NCI-H748 (cell line): ENCODE data around the gene DYNC1I2.
"Not testable (repeated sequence)": the region's sequence is repeated elsewhere in the genome, so short reads cannot be mapped to it uniquely, and the experiment has no call there.

ENCODE experiments used
- DNase-seq: peaks from one replicate; lab custom pipeline; 2025; ENCODE audit not compliant: unreplicated experiment; lab: John Stamatoyannopoulos, UW

The DYNC1I2 gene

DNA sequence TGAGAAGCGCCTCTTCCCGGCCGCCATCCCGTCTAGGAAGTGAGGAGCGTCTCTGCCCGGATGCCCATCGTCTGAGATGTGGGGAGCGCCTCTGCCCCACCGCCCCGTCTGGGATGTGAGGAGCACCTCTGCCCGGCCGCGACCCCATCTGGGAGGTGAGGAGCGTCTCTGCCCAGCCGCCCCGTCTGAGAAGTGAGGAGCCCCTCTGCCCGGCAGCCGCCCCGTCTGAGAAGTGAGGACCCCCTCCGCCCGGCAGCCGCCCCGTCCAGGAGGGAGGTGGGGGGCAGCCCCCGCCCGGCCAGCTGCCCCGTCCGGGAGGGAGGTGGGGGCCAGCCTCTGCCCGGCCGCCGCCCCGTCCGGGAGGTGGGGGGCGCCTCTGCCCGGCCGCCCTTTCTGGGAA, 87.3 kb downstream of the DYNC1I2 start:
- DNase-seq: not testable (repeated sequence)

DNA sequence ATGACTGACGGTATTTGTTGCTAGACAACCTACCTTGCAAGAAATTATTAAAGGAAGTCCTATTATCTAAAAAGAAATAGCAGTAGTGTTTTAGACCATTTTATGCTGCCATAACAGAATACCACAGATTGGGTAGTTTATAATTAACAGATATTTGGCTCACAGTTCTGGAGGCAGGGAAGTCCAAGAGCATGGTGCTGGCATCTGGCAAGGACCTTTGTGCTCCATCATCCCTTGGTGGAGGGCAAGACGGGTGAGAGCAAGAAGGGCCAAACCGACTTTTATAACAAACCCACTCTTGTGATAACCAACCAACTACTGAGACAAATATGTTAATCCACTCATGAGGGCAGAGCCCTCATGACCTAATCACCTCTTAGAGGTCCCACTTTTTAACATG, 91.2 kb downstream of the DYNC1I2 start:
- DNase-seq: no peak

DNA sequence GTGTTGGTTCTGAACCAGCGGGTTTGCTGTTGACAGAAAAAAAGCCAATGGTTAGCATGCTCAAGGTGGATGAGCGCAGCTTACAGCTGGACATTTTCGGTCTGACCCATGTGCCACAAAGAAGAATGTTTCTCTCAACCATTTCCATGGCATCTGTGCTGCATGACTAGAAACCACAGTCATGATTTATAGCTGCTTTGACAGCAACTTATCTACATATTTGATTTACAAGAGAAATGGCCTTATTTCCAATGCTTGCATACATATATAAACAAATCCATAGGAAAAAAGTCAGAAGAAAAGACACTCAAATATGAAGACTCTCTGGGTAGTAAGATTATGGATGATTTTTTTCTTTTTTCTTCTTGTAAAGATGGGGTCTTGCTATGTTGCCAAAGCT, 98.2 kb downstream of the DYNC1I2 start:
- DNase-seq: no peak

DNA sequence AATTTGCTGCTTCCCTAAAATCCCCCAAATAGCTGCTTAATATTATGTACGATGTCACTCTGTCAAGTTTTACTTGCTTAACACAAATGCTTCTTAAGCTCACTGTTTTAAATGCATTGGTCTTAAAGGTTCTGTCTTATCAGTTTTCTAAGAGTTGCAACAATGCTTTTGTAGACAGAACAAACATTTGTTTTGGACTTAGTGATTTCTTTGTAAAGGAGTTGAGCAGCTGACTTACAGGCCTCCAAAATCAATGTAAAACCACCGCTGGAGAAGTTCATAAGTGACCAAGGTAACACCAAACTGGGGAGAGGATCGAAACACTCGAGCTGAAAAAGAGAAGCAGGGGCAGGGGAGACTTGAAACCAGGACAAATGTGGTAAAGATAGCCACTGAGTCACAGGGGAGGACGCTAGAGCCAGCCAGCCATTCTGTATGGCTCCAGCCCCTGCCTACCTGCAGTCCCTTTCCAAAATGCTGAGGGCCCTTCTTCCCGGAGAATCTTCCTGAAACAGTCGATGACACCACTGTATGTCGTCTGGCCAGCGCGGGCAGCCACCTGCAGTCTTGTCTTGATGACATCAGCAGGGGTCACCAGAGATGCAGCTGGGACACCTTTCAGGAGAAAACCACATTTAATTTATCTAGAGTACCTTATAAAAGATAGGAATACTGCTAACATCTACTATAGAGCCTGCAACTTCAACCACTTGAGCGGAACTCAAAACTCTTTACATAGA, 100.2 kb downstream of the DYNC1I2 start:
- DNase-seq: no peak

DNA sequence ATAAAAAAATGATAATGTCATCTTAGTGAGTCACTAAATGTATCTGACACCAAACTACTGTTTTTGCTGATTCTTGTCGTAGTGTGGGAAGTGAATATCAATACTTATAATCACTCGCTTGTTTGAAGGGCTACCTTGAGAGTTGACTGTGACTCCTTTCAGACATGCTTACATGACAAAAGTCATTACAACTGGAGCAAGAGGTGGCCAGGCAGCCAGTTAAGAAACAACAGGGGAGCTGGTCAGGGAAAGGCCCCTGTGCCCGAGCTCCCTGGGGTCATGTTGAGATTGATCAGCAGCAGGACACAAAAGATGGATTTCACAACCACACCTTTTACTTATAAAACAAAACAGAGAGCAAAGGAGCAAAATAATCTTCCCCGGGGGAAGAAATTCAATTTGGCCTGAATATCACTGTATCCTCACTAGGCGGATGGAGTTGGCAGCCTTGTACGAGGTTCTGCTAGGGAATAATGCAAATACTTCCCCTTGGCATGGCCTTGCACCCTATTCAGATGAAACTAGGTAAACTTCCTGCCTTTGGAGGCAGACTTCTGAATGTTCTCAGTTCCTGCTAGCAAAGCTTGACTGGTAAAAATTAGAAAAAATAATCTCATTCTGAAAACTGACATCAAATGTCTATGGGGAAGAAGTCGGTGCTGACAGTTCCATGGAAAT, 101.2 kb downstream of the DYNC1I2 start:
- DNase-seq: no peak

DNA sequence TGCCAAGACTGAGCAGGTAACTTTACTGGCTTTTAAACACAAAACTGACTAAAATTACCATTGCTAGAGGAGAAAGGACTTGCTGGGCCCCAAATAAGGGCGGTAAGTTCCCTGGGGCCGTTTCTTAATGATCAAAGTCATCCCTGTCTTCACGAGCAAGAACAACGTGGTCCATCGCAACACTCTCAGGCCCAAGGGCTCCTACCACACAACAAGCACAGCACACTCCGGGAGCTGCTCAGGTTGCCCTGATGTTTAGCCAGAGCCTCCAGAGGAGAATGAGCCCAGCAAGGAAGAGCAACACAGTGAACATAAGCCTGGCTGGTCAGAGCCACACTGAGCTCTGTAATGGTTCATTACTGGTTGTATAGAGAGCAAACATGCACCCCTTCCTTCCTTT, 102.7 kb downstream of the DYNC1I2 start:
- DNase-seq: no peak

DNA sequence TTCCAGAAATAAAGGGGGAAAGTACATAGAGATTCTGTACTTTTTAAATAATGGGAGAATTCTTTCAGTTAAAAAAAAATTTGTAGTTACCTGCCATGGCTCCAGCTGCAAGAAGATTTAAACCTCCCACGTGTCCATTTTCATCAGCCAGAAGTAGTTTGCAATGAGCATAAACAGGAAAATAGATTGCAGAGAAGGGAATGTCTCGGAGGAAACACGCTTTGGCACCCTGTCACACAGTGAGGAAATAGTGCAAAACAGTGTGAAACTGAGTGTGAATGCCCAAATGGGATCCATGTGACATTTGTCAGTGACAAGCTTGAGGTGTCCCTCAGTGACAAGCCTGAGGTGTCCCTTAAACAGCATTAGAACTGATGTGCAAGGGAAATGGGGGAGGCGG, 104.1 kb downstream of the DYNC1I2 start:
- no peak for DNase-seq

DNA sequence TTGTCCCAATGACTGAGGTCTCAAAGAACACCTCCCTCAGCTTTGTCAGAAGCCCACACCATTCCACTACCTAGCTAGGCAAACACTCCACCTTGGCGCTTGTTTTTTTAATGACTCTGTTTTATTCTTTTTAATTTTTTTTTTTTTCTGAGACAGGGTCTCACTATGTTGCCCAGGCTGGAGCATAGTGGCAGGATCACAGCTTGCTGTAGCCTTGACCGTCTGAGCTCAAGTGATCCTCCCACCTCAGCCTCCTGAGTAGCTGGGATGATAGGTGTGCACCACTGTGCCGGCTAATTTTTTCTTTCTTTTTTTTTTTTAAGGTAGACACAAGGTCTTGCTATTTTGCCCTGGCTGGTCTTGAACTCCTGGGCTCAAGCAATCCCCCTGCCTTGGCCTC, 104.9 kb downstream of the DYNC1I2 start:
- no peak for DNase-seq

DNA sequence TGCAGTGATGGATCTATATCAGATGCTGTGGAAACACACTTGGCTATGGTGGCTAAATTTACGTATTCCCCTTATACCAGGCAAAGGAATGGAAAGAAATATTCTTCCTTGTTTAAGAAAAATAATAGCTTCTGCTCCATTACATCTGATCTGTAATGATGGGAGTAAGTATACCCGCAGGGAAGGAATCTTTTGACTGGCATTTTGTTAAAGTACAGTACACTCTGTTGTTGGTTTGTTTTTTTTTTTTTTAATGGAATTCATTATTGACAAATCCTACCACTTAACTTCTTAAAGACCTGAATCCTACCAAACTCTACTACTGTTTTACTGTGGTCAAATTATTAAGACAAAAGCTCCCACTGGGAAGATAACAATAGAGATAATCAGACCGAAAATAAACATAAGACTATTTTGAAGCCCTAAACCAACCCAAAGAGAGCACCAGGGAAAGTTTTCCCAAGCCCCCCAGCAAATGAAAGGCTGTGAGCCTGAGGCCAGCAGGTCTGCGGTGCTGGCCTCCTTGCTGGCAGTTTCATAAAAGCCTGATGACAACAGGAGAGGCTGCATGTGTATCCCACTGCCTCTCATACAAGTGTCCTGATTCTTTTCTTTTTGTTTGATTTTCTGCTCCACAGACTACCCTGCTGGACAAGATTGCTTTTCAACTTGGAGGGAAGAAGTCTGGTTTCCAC, 105.8 kb downstream of the DYNC1I2 start:
- DNase-seq: no peak

DNA sequence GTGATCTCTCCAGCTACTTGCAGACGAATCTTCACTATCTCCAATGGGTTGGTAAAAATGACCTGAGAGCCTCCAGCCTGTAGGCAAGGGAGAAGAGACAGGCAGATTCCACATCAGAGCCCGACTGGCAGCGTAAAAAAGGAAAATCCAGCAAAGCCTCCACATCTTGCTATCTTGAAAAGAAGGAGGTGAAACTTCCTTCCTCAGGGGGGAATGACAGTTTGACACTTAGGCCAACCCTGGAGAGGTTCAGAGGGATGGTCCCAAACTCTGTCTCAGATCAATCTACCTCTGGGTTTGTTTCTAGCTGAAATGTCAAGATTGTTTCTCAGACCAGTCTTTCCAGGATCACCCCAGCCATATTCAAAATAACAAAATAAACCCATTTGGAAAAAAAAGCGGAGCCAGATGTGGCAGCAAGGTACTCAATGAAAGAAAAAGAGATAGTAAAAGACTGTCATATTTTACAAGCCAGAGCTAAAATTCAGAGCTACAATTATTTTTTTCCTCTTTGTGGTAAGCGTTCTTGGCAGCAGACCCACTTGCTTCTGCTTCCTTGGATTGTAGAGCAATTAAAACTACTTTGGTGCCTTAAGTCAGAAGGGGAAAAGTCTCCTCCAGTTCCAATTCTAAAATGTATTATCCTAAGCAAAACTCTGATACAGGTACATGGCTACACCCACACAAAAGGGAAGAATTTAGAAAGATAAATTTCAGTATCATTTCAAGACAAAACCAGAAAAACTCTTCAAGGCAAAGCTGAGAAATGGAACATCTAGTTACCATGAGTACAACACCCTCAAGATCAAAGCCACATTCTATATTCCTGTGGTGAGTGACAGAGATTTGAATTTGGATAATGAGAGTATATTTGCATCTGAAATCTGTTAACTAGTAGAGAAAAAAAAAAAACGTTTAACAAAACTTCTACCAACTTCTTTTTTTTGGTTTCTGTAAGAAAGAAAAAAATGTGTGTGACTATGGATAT, 106.7 kb downstream of the DYNC1I2 start:
- DNase-seq: no peak

DNA sequence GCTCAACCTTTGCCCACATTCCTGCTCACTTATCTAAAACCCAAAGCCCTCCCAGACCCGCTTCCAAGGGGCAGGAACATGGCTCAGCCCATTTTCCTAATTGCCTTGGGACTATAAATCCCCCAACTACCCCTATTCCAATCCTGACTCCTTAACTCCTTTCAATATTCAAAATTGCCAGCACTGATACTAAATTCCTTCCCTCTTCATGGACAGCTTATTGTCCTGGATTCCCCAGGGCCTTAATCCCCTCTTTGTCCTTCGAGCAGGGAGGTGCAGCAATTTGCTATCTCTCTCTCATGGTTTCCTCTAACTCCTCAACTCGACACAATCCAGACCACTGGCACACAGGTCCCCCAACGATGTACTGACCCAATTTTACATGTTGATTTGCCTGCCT, 107.6 kb downstream of the DYNC1I2 start:
- DNase-seq: no peak
